ENCODE measurements around the gene CTRL.

Gene CTRL

DNA sequence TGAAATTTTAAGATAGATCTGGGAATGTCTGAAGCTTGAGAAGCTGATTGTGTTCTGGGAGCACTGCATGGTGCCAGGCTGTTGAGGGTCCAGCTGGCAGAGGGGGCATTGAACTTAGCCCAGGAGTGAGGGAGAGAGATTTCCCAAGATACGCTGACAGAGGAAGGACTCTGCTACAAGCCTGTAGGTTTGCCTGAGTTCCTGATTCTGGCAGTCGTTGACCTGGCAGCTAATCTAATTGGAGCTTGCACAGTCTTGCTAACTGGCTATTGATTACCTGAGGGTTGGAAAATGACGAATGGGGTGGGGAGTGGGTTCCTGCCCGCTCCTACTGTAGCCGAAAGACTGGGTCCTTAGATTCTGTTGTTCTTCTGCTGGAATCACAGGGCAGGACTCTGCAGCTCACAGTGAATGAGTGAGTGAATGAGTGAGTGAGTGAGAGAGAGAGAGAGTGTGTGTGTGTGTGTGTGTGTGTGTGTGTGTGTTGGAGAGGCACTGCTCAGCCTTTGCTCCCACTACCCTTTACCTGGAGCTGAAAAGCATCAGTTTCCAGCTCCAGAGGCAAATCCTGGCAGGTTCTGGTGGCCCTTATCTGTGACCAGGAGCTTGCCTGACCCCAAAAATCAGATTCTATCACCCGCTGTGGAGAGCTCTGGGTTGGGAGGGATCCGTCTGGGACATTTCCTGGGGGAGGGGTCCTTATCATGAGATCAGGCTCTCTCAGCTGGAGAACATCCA is 16.7 kb downstream of the CTRL start:
- Histone ChIP-seq H3K36me3 (peaks cover 8% of the 10 kb centered on the region), H3K9me3 (ENCODE audit: severe bottlenecking) (no peaks in the 10 kb centered on the region), H3K4me3 (ENCODE audit: low read depth, low read length) (no peak overlapping the region), H3K27me3 (ENCODE audit: insufficient read depth, low read depth, severe bottlenecking) (no peaks in the 10 kb centered on the region), H3K27ac (no peak overlapping the region)
- no peak for DNase-seq
- TF ChIP-seq, protein P1, sequence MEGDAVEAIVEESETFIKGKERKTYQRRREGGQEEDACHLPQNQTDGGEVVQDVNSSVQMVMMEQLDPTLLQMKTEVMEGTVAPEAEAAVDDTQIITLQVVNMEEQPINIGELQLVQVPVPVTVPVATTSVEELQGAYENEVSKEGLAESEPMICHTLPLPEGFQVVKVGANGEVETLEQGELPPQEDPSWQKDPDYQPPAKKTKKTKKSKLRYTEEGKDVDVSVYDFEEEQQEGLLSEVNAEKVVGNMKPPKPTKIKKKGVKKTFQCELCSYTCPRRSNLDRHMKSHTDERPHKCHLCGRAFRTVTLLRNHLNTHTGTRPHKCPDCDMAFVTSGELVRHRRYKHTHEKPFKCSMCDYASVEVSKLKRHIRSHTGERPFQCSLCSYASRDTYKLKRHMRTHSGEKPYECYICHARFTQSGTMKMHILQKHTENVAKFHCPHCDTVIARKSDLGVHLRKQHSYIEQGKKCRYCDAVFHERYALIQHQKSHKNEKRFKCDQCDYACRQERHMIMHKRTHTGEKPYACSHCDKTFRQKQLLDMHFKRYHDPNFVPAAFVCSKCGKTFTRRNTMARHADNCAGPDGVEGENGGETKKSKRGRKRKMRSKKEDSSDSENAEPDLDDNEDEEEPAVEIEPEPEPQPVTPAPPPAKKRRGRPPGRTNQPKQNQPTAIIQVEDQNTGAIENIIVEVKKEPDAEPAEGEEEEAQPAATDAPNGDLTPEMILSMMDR (IDR thresholded peaks at IDR 0.05; ENCODE audit: low read depth, low read length) = no peak

- H3K9me3 ChIP-seq (ENCODE audit: severe bottlenecking) = no peaks in the 10 kb centered on the region
- no peak overlapping the region for H3K27ac ChIP-seq
- H3K4me3 ChIP-seq (ENCODE audit: low read depth, low read length) = no peak overlapping the region
- no peaks in the 10 kb centered on the region for H3K27me3 ChIP-seq (ENCODE audit: insufficient read depth, low read depth, severe bottlenecking)
- no peak for DNase-seq
- TF ChIP-seq, protein P1 (IDR thresholded peaks at IDR 0.05; ENCODE audit: low read depth, low read length) = no peak
- peaks cover 16% of the 10 kb centered on the region for H3K36me3 ChIP-seq
Observed at GRCh38 chr16:67910158-67910557, 21.5 kb downstream of the CTRL start.

- H3K4me3 ChIP-seq (ENCODE audit: low read depth, low read length) = no peak overlapping the region
- H3K27ac ChIP-seq = no peak overlapping the region
- no peak for DNase-seq
- no peaks in the 10 kb centered on the region for H3K27me3 ChIP-seq (ENCODE audit: insufficient read depth, low read depth, severe bottlenecking)
- H3K9me3 ChIP-seq (ENCODE audit: severe bottlenecking) = no peaks in the 10 kb centered on the region
- TF ChIP-seq, protein P1 (IDR thresholded peaks at IDR 0.05; ENCODE audit: low read depth, low read length) = no peak
- H3K36me3 ChIP-seq = peaks cover 16% of the 10 kb centered on the region
Observed at GRCh38 chr16:67909056-67909742, 22.5 kb downstream of the CTRL start.

GRCh38 chr16:67907397-67908180 is 24.1 kb downstream of the CTRL start:
- no peaks in the 10 kb centered on the region for H3K27me3 ChIP-seq (ENCODE audit: insufficient read depth, low read depth, severe bottlenecking)
- TF ChIP-seq, protein P1 (IDR thresholded peaks at IDR 0.05; ENCODE audit: low read depth, low read length) = peak; percentile 43; the same call in 1 of the 2 replicates
- no peaks in the 10 kb centered on the region for H3K9me3 ChIP-seq (ENCODE audit: severe bottlenecking)

GRCh38 chr16:67902831-67903230 is 28.8 kb downstream of the CTRL start:
- H3K4me3 ChIP-seq (ENCODE audit: low read depth, low read length) = no peak overlapping the region
- no peak overlapping the region for H3K27ac ChIP-seq
- no peaks in the 10 kb centered on the region; the same call in 1 of the 2 replicates for H3K36me3 ChIP-seq
- H3K27me3 ChIP-seq (ENCODE audit: insufficient read depth, low read depth, severe bottlenecking) = no peaks in the 10 kb centered on the region
- H3K9me3 ChIP-seq (ENCODE audit: severe bottlenecking) = no peaks in the 10 kb centered on the region
- TF ChIP-seq, protein P1 (IDR thresholded peaks at IDR 0.05; ENCODE audit: low read depth, low read length) = no peak
- DNase-seq = no peak

More at GRCh38 chr16:67907397-67908180, 24.1 kb downstream of the CTRL start:
- Histone ChIP-seq H3K36me3 (peaks cover 16% of the 10 kb centered on the region), H3K27ac (0 out of 2 replicates have a peak overlapping the region, but pooled peaks have one; percentile 4), H3K4me3 (ENCODE audit: low read depth, low read length) (no peak overlapping the region)
- DNase-seq = peak; percentile 82

All from WERI-Rb-1 (cell line).